HG02840 (cell line): Measurements from ENCODE around the gene ZNF326.
"Not testable (repeated sequence)": the region's sequence is repeated elsewhere in the genome, so short reads cannot be mapped to it uniquely, and the experiment has no call there.

Experiments
- ATAC-seq: cut with Tn5 transposase; IDR thresholded peaks from one replicate; pipeline ENCODE4 v1.9.1; 2021; ENCODE audit warnings: mild to moderate bottlenecking, moderate library complexity, moderate number of reproducible peaks; ENCODE audit not compliant: unreplicated experiment, low FRiP score

The ZNF326 gene

GRCh38 chr1:89965193-89965768, 29.6 kb upstream of the ZNF326 start:
- ATAC-seq, result no peak

- ATAC-seq, result no peak
Observed at GRCh38 chr1:89966656-89967055, 28.3 kb upstream of the ZNF326 start.

- no peak for ATAC-seq
Observed at GRCh38 chr1:89971600-89971999, 23.3 kb upstream of the ZNF326 start.

GRCh38 chr1:89972024-89972423, 22.9 kb upstream of the ZNF326 start:
- no peak for ATAC-seq

GRCh38 chr1:89973471-89974127, 21.3 kb upstream of the ZNF326 start:
- ATAC-seq, result no peak

- no peak for ATAC-seq
Observed at GRCh38 chr1:89974256-89974655, 20.7 kb upstream of the ZNF326 start.

- ATAC-seq, result no peak
Observed at GRCh38 chr1:89974696-89975470, 20.0 kb upstream of the ZNF326 start.

GRCh38 chr1:89975540-89976125, 19.3 kb upstream of the ZNF326 start:
- no peak for ATAC-seq

GRCh38 chr1:89978755-89979154, 16.2 kb upstream of the ZNF326 start:
- no peak for ATAC-seq

GRCh38 chr1:89980605-89981004, 14.3 kb upstream of the ZNF326 start:
- ATAC-seq, result no peak

- not testable (repeated sequence) for ATAC-seq
Observed at GRCh38 chr1:89982846-89983245, 12.1 kb upstream of the ZNF326 start.

GRCh38 chr1:89984564-89985116, 10.3 kb upstream of the ZNF326 start:
- not testable (repeated sequence) for ATAC-seq

- no peak for ATAC-seq
Observed at GRCh38 chr1:89986020-89986419, 8.9 kb upstream of the ZNF326 start.

GRCh38 chr1:89987159-89987819, 7.6 kb upstream of the ZNF326 start:
- no peak for ATAC-seq

- no peak for ATAC-seq
Observed at GRCh38 chr1:89989099-89989498, 5.8 kb upstream of the ZNF326 start.

- ATAC-seq, result no peak
Observed at GRCh38 chr1:89989799-89990198, 5.1 kb upstream of the ZNF326 start.

- ATAC-seq, result no peak
Observed at GRCh38 chr1:89990976-89991831, 3.7 kb upstream of the ZNF326 start.

- no peak for ATAC-seq
Observed at GRCh38 chr1:89993541-89993940, 1.4 kb upstream of the ZNF326 start.

GRCh38 chr1:89994231-89994804, 592 bp upstream of the ZNF326 start:
- ATAC-seq, result no peak
